NCI-H2196 (cell line): ENCODE data around the gene RNF130.
A peak's percentile ranks its signal among the peaks of the same experiment; 100 is the strongest.

Source experiments
- DNase-seq: peaks from one replicate; lab custom pipeline; 2025; ENCODE audit not compliant: unreplicated experiment; lab: John Stamatoyannopoulos, UW

RNF130 gene

GRCh38 chr5:179923436-179923835, 148.1 kb downstream of the RNF130 start:
- no peak for DNase-seq

GRCh38 chr5:179920175-179920574, 151.4 kb downstream of the RNF130 start:
- DNase-seq, result no peak

GRCh38 chr5:179919487-179920060, 152.0 kb downstream of the RNF130 start:
- DNase-seq, result no peak

GRCh38 chr5:179918742-179919486, 152.6 kb downstream of the RNF130 start:
- DNase-seq, result no peak

- DNase-seq, result no peak
Observed at GRCh38 chr5:179916523-179916922, 155.0 kb downstream of the RNF130 start.

GRCh38 chr5:179915406-179915935, 156.1 kb downstream of the RNF130 start:
- DNase-seq, result no peak

GRCh38 chr5:179914032-179914755, 157.4 kb downstream of the RNF130 start:
- no peak for DNase-seq

- no peak for DNase-seq
Observed at GRCh38 chr5:179913461-179913860, 158.1 kb downstream of the RNF130 start.

GRCh38 chr5:179912951-179913350, 158.6 kb downstream of the RNF130 start:
- DNase-seq, result no peak

- no peak for DNase-seq
Observed at GRCh38 chr5:179912386-179912785, 159.2 kb downstream of the RNF130 start.

GRCh38 chr5:179909224-179909623, 162.3 kb downstream of the RNF130 start:
- DNase-seq, result no peak

GRCh38 chr5:179908528-179908927, 163.0 kb downstream of the RNF130 start:
- DNase-seq, result no peak

GRCh38 chr5:179907556-179908324, 163.8 kb downstream of the RNF130 start, which contains the start of gene TBC1D9B:
TSS of gene TBC1D9B (minus strand) at chr5:179907897. CDS start at chr5:179907821, 76 bp downstream.
- DNase-seq, result peak; percentile 80

- no peak for DNase-seq
Observed at GRCh38 chr5:179906795-179907555, 164.6 kb downstream of the RNF130 start.

GRCh38 chr5:179906294-179906794, 165.2 kb downstream of the RNF130 start:
- no peak for DNase-seq

- no peak for DNase-seq
Observed at GRCh38 chr5:179905161-179905560, 166.4 kb downstream of the RNF130 start.
